ENCODE measurements around the gene PDCD11.

DNA sequence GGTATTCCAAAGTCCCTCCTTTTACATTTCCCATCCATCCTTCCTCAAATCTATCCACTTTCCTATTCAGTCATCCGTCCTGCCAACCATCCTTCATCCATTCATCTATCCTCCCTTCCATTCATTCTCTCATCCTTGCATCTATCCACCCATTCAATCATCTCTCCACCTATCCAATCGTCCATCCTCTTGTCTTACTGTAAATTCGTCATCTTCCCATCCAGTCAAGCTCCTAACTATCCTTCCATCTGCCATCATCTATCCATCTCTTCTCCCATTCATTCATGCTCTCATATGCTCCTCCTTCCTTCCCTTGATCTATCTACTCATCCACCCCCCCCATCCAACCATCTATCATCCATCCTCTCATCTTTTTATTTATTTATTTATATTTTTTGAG lies 77.7 kb downstream of the PDCD11 start:
- TF ChIP-seq ATF1 (CRISPR knock-in tag; IDR thresholded peaks at IDR 0.05) (no peak), ESRRA (CRISPR knock-in tag; IDR thresholded peaks at IDR 0.05; ENCODE audit: borderline replicate concordance) (no peak), FOXK1 (CRISPR knock-in tag; IDR thresholded peaks at IDR 0.05) (no peak), TEAD1 (CRISPR knock-in tag; IDR thresholded peaks at IDR 0.05) (no peak), FOXJ3 (CRISPR knock-in tag; IDR thresholded peaks at IDR 0.05; ENCODE audit: borderline replicate concordance) (no peak), NR2C2 (CRISPR knock-in tag; IDR thresholded peaks at IDR 0.05) (no peak), CBFB (CRISPR knock-in tag; IDR thresholded peaks at IDR 0.05; ENCODE audit: low read depth) (no peak), NR1H2 (CRISPR knock-in tag; IDR thresholded peaks at IDR 0.05) (no peak), ZNF671 (CRISPR knock-in tag; IDR thresholded peaks at IDR 0.05) (no peak)
- TF ChIP-seq, protein P1, sequence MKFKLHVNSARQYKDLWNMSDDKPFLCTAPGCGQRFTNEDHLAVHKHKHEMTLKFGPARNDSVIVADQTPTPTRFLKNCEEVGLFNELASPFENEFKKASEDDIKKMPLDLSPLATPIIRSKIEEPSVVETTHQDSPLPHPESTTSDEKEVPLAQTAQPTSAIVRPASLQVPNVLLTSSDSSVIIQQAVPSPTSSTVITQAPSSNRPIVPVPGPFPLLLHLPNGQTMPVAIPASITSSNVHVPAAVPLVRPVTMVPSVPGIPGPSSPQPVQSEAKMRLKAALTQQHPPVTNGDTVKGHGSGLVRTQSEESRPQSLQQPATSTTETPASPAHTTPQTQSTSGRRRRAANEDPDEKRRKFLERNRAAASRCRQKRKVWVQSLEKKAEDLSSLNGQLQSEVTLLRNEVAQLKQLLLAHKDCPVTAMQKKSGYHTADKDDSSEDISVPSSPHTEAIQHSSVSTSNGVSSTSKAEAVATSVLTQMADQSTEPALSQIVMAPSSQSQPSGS (CRISPR knock-in tag; IDR thresholded peaks at IDR 0.05; ENCODE audit: borderline replicate concordance, low read depth) = no peak
- TF ChIP-seq, protein P2, sequence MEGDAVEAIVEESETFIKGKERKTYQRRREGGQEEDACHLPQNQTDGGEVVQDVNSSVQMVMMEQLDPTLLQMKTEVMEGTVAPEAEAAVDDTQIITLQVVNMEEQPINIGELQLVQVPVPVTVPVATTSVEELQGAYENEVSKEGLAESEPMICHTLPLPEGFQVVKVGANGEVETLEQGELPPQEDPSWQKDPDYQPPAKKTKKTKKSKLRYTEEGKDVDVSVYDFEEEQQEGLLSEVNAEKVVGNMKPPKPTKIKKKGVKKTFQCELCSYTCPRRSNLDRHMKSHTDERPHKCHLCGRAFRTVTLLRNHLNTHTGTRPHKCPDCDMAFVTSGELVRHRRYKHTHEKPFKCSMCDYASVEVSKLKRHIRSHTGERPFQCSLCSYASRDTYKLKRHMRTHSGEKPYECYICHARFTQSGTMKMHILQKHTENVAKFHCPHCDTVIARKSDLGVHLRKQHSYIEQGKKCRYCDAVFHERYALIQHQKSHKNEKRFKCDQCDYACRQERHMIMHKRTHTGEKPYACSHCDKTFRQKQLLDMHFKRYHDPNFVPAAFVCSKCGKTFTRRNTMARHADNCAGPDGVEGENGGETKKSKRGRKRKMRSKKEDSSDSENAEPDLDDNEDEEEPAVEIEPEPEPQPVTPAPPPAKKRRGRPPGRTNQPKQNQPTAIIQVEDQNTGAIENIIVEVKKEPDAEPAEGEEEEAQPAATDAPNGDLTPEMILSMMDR (IDR thresholded peaks at IDR 0.05) = no peak
- TF ChIP-seq, protein P3, sequence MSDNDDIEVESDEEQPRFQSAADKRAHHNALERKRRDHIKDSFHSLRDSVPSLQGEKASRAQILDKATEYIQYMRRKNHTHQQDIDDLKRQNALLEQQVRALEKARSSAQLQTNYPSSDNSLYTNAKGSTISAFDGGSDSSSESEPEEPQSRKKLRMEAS (CRISPR knock-in tag; IDR thresholded peaks at IDR 0.05) = no peak
